K562 (cell line): ENCODE results near the gene CCDC183. TPM values are rescaled to one million over a fixed set of nuclear protein-coding genes. Genes with fewer than 3 reads are reported as not detected.

Experiments used
- CGGBP1 ChIP-seq: fragments of 250-450 bp; sonication (Bioruptor Pico); IDR thresholded peaks from 2 replicates; pipeline ENCODE4 v1.9.0; 2021; ENCODE audit warnings: mild to moderate bottlenecking
- HOMEZ ChIP-seq: fragments of 250-450 bp; sonication (Bioruptor Pico); IDR thresholded peaks from 2 replicates; pipeline ENCODE4 v1.4.0; 2020; ENCODE audit warnings: mild to moderate bottlenecking, moderate library complexity
- KDM2B ChIP-seq: fragments of 250-450 bp; sonication (Bioruptor Pico); IDR thresholded peaks from 2 replicates; pipeline ENCODE4 v1.8.0; 2021; ENCODE audit warnings: mild to moderate bottlenecking, moderate library complexity
- RERE ChIP-seq: sonication (generic); formaldehyde crosslinking; IDR thresholded peaks from 2 replicates; pipeline ENCODE4 v1.8.0; 2023; ENCODE audit warnings: missing genetic modification reagents, mild to moderate bottlenecking, borderline replicate concordance
- SIN3A ChIP-seq, 2 experiments: fragments of 150-350 bp in 1 of 2; IDR thresholded peaks; 2 replicates each; pipeline ENCODE4 v1.6.1; 2011 to 2016; ENCODE audit warnings: borderline replicate concordance in 2 of 2, low read depth in 2 of 2, low read length in 2 of 2, mild to moderate bottlenecking in 2 of 2, moderate library complexity in 2 of 2; ENCODE audit not compliant: control insufficient read depth in 1 of 2
- SMC3 ChIP-seq: conservative IDR thresholded peaks from 2 replicates; pipeline ENCODE4 v1.6.1; 2011; ENCODE audit warnings: low read depth, low read length, improper control_type of control experiment; ENCODE audit not compliant: insufficient read depth
- STAT5B ChIP-seq: fragments of 250-450 bp; sonication (Bioruptor Pico); IDR thresholded peaks from 2 replicates; pipeline ENCODE4 v1.8.0; 2021; ENCODE audit warnings: mild to moderate bottlenecking, inconsistent platforms
- THAP12 ChIP-seq: fragments of 250-450 bp; sonication (Bioruptor Pico); IDR thresholded peaks from 2 replicates; pipeline ENCODE4 v1.9.0; 2021; ENCODE audit warnings: mild to moderate bottlenecking, inconsistent platforms
- WHSC1 ChIP-seq: IDR thresholded peaks from one replicate; pipeline ENCODE4 v1.6.1; 2012; ENCODE audit warnings: low read length, control low read depth, inconsistent platforms
- YBX1 ChIP-seq: fragments of 450-650 bp; IDR thresholded peaks from 2 replicates; pipeline ENCODE4 v1.7.1; 2016; ENCODE audit warnings: mild to moderate bottlenecking
- ZBTB33 ChIP-seq: sonication (generic); formaldehyde crosslinking; IDR thresholded peaks from 2 replicates; pipeline ENCODE4 v1.8.1; 2023; ENCODE audit warnings: mild to moderate bottlenecking, missing genetic modification reagents
- ZFPM2 ChIP-seq: fragments of 250-450 bp; sonication (Bioruptor Pico); IDR thresholded peaks from 2 replicates; pipeline ENCODE4 v1.5.1; 2022; ENCODE audit warnings: mild to moderate bottlenecking
- ZKSCAN8 ChIP-seq: fragments of 200-800 bp; sonication (Bioruptor generic); IDR thresholded peaks from 2 replicates; pipeline ENCODE4 v1.6.1; 2016; ENCODE audit warnings: missing genetic modification characterization, missing compliant biosample characterization
- ZNF232 ChIP-seq: sonication (generic); formaldehyde crosslinking; IDR thresholded peaks from 2 replicates; pipeline ENCODE4 v1.8.0; 2022; ENCODE audit warnings: mild to moderate bottlenecking, missing genetic modification reagents
- ZNF408 ChIP-seq: fragments of 250-450 bp; sonication (Bioruptor Pico); IDR thresholded peaks from 2 replicates; pipeline ENCODE4 v1.4.0; 2020; ENCODE audit warnings: low read depth, mild to moderate bottlenecking, moderate library complexity
- ZSCAN29 ChIP-seq: fragments of 450-650 bp; IDR thresholded peaks from 2 replicates; pipeline ENCODE4 v1.6.1; 2017
- polyA plus RNA-seq, 8 experiments: library from polyadenylated mRNA; depleted of rRNA in 4 of 8; stranded (reverse) in 5 of 8; unstranded in 3 of 8; fragments of >200 nt; fragmentation: Nextera tagmentation in 2 of 8; fragmentation: Illumina TruSeq in 1 of 8; extraction: Ambion mirVana in 2 of 8; extraction: Trizol in 1 of 8; gene quantifications; 2 replicates each; pipeline versions ENCODE4 v1.2.1 to v1.2.3, GENCODE V29; 2011 to 2014; ENCODE audit warnings: inconsistent platforms in 1 of 8, missing spikeins in 1 of 8
- total RNA-seq, 7 experiments: library from RNA; depleted of rRNA in 6 of 7; stranded (reverse); fragments of >200 nt in 6 of 7; fragmentation: Illumina TruSeq in 2 of 7; extraction: Trizol in 2 of 7; gene quantifications; 2 replicates each; pipeline versions ENCODE4 v1.2.1 to v1.2.3, GENCODE V29; 2011 to 2021; ENCODE audit warnings: low replicate concordance in 1 of 7

The CCDC183 gene
- total and polyA plus RNA-seq, 9 of the 15 experiments (the other 6 are each of a cell fraction or from before 2014, with no cell fraction given): 0.21 to 0.60 (median 0.29) TPM; not detected in 4

GRCh38 chr9:136791516-136792276 lies 4.4 kb upstream of the CCDC183 start (continued):
- TF ChIP-seq ZBTB33 (CRISPR knock-in tag) (peak; percentile 69; the same call in 1 of the 2 replicates), SMC3 (peak; percentile 23), ZFPM2 (CRISPR knock-in tag) (no peak), ZKSCAN8 (CRISPR knock-in tag) (no peak), SIN3A (IDR thresholded peaks at IDR 0.05; ENCODE audit: borderline replicate concordance in 2 of 2, control insufficient read depth in 1 of 2, low read depth in 2 of 2, low read length in 2 of 2) (no peak), WHSC1 (no peak), ZSCAN29 (no peak), ZNF232 (CRISPR knock-in tag) (peak; percentile 34; the same call in 1 of the 2 replicates), ZNF408 (no peak), THAP12 (CRISPR knock-in tag) (no peak), RERE (CRISPR knock-in tag) (no peak), STAT5B (CRISPR knock-in tag) (no peak), CGGBP1 (CRISPR knock-in tag) (no peak), KDM2B (CRISPR knock-in tag) (no peak), YBX1 (no peak), HOMEZ (CRISPR knock-in tag) (no peak)
